EH (cell line): ENCODE measurements around the gene SDHAF2.
"Not testable (repeated sequence)": the region's sequence is repeated elsewhere in the genome, so short reads cannot be mapped to it uniquely, and the experiment has no call there.

Experiments
- DNase-seq: peaks from one replicate; pipeline ENCODE4 v3.0.0-alpha.2; 2015; ENCODE audit warnings: low read depth

The SDHAF2 gene

GRCh38 chr11:61425367-61426131, 4.4 kb upstream of the SDHAF2 start:
- DNase-seq: no peak

GRCh38 chr11:61429346-61429690, 606 bp upstream of the SDHAF2 start:
- DNase-seq: peak; percentile 71

GRCh38 chr11:61430839-61431238, 915 bp downstream of the SDHAF2 start:
- not testable (repeated sequence) for DNase-seq

- DNase-seq: no peak
Measured at GRCh38 chr11:61437496-61437895, 7.6 kb downstream of the SDHAF2 start.

GRCh38 chr11:61439615-61440014, 9.7 kb downstream of the SDHAF2 start:
- DNase-seq: no peak

GRCh38 chr11:61442616-61443015, 12.7 kb downstream of the SDHAF2 start:
- DNase-seq: no peak

GRCh38 chr11:61445516-61445915, 15.6 kb downstream of the SDHAF2 start:
- no peak for DNase-seq

GRCh38 chr11:61446211-61446651, 16.3 kb downstream of the SDHAF2 start:
- peak; percentile 95 for DNase-seq

GRCh38 chr11:61447601-61448551, 18.0 kb downstream of the SDHAF2 start:
- no peak for DNase-seq

- DNase-seq: no peak
Measured at GRCh38 chr11:61448552-61448927, 18.6 kb downstream of the SDHAF2 start.

GRCh38 chr11:61452825-61453224, 22.9 kb downstream of the SDHAF2 start:
- no peak for DNase-seq

GRCh38 chr11:61453695-61454094, 23.8 kb downstream of the SDHAF2 start:
- DNase-seq: no peak

- DNase-seq: no peak
Measured at GRCh38 chr11:61454520-61454919, 24.6 kb downstream of the SDHAF2 start.

GRCh38 chr11:61460474-61460881, 30.6 kb downstream of the SDHAF2 start:
- DNase-seq: peak; percentile 45

- DNase-seq: no peak
Measured at GRCh38 chr11:61460986-61461385, 31.1 kb downstream of the SDHAF2 start.

GRCh38 chr11:61467602-61468001, 37.7 kb downstream of the SDHAF2 start:
- not testable (repeated sequence) for DNase-seq

- DNase-seq: no peak
Measured at GRCh38 chr11:61468002-61468401, 38.1 kb downstream of the SDHAF2 start.

GRCh38 chr11:61472282-61472681, 42.4 kb downstream of the SDHAF2 start:
- DNase-seq: peak; percentile 29

- DNase-seq: no peak
Measured at GRCh38 chr11:61472868-61473267, 42.9 kb downstream of the SDHAF2 start.

GRCh38 chr11:61473370-61474012, 43.6 kb downstream of the SDHAF2 start:
- DNase-seq: no peak

GRCh38 chr11:61474013-61474643, 44.2 kb downstream of the SDHAF2 start:
- no peak for DNase-seq

- no peak for DNase-seq
Measured at GRCh38 chr11:61475433-61475832, 45.5 kb downstream of the SDHAF2 start.
